Gastrocnemius medialis (tissue), 4 donors: Measurements from ENCODE around the gene ERICH2.

ENCODE experiments used
- POLR2A ChIP-seq, 2 donors: fragments of 450-650 bp; IDR thresholded peaks; one replicate each; pipeline ENCODE4 v1.6.1; 2017; ENCODE audit warnings: antibody characterized with exemption in 2 of 2, mild to moderate bottlenecking in 2 of 2, moderate library complexity in 2 of 2
- TF ChIP-seq, protein P1 (sequence below), 5 experiments: fragments of 450-650 bp in 3 of 5; fragments of 200-600 bp in 2 of 5; sonication (generic) in 2 of 5; IDR thresholded peaks in 4 of 5; conservative IDR thresholded peaks in 1 of 5; 1 replicate in 4 of 5; 2 replicates in 1 of 5; pipeline ENCODE4 v1.5.1; 2016 to 2019; ENCODE audit warnings: antibody characterized with exemption in 5 of 5, mild to moderate bottlenecking in 3 of 5, moderate library complexity in 3 of 5

DNA sequence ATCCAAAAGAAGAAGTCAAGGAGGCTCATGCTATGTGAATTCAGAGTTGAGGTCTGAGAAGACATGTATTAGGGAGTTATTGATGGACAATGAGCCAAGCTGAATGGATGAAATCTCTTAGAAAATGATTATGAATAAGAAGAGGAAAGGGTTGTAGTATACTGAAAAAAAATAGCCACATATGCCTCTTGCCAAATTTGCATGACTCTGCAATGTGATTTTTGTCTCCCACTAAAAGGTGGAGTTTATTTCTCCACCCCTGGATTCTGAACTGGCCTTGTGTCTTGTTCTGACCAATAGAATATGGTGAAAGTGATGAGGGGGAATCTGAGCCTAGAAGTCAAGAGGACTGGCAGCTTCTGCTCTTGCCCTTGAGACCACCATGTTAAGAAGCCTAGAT is 8.6 kb upstream of the ERICH2 start:
- TF ChIP-seq, protein P1, sequence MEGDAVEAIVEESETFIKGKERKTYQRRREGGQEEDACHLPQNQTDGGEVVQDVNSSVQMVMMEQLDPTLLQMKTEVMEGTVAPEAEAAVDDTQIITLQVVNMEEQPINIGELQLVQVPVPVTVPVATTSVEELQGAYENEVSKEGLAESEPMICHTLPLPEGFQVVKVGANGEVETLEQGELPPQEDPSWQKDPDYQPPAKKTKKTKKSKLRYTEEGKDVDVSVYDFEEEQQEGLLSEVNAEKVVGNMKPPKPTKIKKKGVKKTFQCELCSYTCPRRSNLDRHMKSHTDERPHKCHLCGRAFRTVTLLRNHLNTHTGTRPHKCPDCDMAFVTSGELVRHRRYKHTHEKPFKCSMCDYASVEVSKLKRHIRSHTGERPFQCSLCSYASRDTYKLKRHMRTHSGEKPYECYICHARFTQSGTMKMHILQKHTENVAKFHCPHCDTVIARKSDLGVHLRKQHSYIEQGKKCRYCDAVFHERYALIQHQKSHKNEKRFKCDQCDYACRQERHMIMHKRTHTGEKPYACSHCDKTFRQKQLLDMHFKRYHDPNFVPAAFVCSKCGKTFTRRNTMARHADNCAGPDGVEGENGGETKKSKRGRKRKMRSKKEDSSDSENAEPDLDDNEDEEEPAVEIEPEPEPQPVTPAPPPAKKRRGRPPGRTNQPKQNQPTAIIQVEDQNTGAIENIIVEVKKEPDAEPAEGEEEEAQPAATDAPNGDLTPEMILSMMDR (IDR thresholded peaks at IDR 0.05 in 4 of 5, conservative IDR thresholded peaks at IDR 0.05 in 1 of 5) = no peak
- no peak for TF ChIP-seq POLR2A (IDR thresholded peaks at IDR 0.05)
